A549 (cell line): Measurements from ENCODE around the gene THAP4.

Source experiments
- FOSL2 ChIP-seq, 2 experiments: fragments of 450-650 bp in 1 of 2; fragments of >200 bp in 1 of 2; sonication (Bioruptor Twin) in 1 of 2; formaldehyde crosslinking; IDR thresholded peaks; 2 replicates each; pipeline versions ENCODE4 v1.5.0 to v1.6.1; 2016 to 2020; ENCODE audit warnings: mild to moderate bottlenecking in 1 of 2, moderate library complexity in 1 of 2
- MAZ ChIP-seq: fragments of 150-350 bp; IDR thresholded peaks from 2 replicates; pipeline ENCODE4 v1.6.1; 2014; ENCODE audit warnings: antibody characterized with exemption, low read depth, low read length, borderline replicate concordance
- POLR2A ChIP-seq: IDR thresholded peaks from 2 replicates; pipeline ENCODE4 v1.6.1; 2012; ENCODE audit warnings: mild to moderate bottlenecking, low read length
- RCOR1 ChIP-seq: fragments of 150-350 bp; IDR thresholded peaks from 2 replicates; pipeline ENCODE4 v1.6.1; 2014; ENCODE audit warnings: antibody characterized with exemption, low read length, low read depth
- TF ChIP-seq, protein P1 (sequence below): fragments of >200 bp; sonication (Bioruptor Twin); formaldehyde crosslinking; IDR thresholded peaks from 3 replicates; pipeline ENCODE4 v1.5.1; 2016

DNA sequence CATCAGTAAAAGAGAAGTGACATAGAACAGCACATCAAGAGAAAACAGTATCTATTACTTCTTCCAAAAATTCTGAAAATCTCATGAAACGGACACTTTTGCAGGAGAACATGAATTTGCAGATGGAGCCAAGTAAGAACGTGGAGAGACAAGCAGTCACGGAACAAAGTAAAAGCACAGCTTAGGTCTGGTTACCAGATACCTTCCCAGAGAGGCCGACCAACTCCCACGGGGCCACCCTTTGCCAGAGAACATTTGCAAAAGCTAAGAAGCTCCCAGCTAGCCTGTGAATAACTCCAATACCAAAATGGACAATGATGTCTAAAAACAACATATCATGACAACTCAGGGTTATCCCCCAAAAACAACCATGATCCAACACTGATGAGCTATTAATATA lies 38.9 kb downstream of the THAP4 start:
- TF ChIP-seq, protein P1, sequence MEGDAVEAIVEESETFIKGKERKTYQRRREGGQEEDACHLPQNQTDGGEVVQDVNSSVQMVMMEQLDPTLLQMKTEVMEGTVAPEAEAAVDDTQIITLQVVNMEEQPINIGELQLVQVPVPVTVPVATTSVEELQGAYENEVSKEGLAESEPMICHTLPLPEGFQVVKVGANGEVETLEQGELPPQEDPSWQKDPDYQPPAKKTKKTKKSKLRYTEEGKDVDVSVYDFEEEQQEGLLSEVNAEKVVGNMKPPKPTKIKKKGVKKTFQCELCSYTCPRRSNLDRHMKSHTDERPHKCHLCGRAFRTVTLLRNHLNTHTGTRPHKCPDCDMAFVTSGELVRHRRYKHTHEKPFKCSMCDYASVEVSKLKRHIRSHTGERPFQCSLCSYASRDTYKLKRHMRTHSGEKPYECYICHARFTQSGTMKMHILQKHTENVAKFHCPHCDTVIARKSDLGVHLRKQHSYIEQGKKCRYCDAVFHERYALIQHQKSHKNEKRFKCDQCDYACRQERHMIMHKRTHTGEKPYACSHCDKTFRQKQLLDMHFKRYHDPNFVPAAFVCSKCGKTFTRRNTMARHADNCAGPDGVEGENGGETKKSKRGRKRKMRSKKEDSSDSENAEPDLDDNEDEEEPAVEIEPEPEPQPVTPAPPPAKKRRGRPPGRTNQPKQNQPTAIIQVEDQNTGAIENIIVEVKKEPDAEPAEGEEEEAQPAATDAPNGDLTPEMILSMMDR = no peak
- TF ChIP-seq POLR2A (no peak), MAZ (no peak), FOSL2 (IDR thresholded peaks at IDR 0.05) (no peak), FOSL2 (CRISPR knock-in tag; IDR thresholded peaks at IDR 0.05) (no peak), RCOR1 (no peak)
